GM12892 (cell line): ENCODE data around the gene LOXHD1.

Experiments
- POLR2A ChIP-seq: IDR thresholded peaks from 2 replicates; pipeline ENCODE4 v1.6.1; 2011; ENCODE audit warnings: low read depth, low read length, control low read depth
- TAF1 ChIP-seq: IDR thresholded peaks from 2 replicates; pipeline ENCODE4 v1.6.1; 2011; ENCODE audit warnings: low read depth, mild to moderate bottlenecking, control low read depth, low read length, borderline replicate concordance

- TF ChIP-seq POLR2A (no peak), TAF1 (no peak)
Observed at GRCh38 chr18:46445522-46446313, 211.3 kb downstream of the LOXHD1 start.
